Stimulated activated CD4-positive, alpha-beta T cell treated with anti-CD3 and anti-CD28 coated beads, Interleukin-4, amount 100 ng/mL, for 4 hours (primary cell): Measurements from ENCODE around the gene MAFB.
"Not testable (repeated sequence)": the region's sequence is repeated elsewhere in the genome, so short reads cannot be mapped to it uniquely, and the experiment has no call there.

ENCODE experiments used
- DNase-seq, 2 experiments: peaks; one replicate each; pipeline ENCODE4 v3.0.0-alpha.2; 2020

Gene MAFB

DNA sequence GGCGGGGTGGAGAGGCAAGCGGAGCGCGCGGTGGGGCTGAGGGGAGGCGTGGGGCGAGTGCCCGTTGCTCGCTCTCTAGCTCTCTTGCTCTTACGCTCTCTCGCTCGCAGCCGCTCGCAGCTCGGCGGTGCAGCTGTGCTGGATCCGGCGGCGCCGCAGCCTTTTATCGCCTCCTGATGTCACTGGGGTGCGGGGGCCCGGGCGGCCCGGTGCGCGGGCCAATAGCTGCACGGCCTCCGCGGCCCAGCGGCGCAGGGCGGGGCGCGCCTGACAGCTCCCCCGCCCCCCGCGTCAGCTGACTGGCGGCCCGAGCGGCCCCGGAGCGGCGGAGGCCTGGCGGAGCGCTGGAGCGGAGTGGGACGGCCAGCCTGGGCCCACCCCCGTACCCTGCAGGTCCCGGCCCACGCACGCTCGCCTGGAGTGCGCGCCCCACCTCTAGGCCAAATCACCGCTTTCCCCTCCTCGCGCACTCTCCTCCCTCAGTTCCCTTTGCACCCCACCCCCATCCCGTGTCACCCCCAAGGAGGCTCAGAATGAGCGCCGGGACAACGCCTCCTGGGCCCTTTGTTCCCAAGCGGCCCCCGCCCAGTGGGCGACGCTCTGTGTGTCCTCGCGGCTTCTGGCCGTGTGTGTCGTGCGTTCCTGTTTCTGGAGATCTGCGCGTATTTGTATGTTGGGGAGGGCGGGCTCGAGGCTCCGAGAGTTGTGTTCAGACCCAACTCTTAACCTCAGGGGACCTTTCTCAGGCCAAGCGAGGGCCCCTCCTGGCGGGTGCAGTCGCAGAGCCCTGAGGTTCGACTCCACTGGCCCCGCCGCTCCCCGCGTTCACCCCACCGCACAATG, at the start of gene MAFB:
TSS of gene MAFB (minus strand) at position 137 of the 843 bp plus-strand sequence. CDS start 386 bp downstream, outside the sequence.
- peak; percentile 6 to 26 for DNase-seq

- DNase-seq: not testable (repeated sequence)
These were observed 47.4 kb upstream of the MAFB start for GRCh38 chr20:40736468-40736867.

DNA sequence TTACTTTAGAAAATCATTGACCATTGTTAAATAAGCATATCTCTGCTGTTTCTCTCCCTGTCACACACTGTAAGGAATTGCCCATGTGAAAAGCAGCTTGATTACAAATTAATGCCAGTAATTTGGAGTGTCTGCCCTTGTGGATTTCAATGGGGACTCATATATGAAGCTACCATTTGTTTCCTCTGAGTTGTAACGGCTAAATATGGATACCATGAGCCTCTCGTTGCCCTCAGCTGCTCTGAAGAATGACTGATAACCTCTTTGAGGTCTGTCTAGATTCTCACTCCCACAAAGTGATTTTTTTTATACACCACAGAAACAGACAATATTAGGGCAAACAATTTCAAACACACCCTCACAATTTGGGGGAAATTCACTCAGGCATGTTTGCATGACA, 40.0 kb upstream of the MAFB start:
- no peak for DNase-seq

DNA sequence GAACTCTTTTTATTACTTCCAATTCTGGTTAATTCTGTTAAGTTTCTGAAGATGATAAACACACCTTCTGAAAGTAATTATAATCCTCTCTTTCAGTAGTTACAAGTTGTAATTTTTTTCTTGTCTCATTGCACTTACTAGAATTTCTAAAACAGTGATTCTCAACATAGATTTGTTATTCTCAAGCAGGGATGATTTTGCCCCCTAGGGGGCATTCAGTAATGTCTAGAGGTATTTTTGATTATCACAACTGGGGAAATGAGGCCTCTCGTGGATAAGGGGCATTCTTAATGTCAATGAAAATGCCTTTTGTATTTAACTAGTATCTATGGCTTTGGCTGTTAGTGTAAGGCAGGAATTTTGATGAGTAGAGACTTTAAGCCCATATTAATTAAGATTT, 39.4 kb upstream of the MAFB start:
- no peak for DNase-seq

DNA sequence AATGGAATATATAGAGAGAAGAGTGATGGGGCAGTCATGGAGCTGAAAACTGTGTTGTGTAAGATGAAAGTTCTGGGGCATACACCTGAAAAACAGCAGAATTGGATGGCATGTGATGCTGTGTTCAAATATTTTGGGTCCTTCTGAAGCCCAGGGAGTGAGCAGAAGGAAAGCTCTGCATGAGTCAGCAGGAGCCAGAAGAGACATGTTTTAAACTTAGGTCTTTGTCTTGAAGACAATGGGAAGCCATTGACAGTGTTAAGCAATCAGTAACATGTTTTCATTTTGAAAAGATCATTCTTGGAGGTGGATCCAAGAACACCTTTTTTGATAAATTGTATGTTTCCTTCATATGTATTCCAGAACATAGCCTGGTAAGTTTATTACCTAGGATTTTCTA, 38.9 kb upstream of the MAFB start:
- DNase-seq: no peak

GRCh38 chr20:40726776-40727175, 37.7 kb upstream of the MAFB start:
- DNase-seq: no peak

- no peak for DNase-seq
These were observed 35.5 kb upstream of the MAFB start for GRCh38 chr20:40724566-40724965.

DNA sequence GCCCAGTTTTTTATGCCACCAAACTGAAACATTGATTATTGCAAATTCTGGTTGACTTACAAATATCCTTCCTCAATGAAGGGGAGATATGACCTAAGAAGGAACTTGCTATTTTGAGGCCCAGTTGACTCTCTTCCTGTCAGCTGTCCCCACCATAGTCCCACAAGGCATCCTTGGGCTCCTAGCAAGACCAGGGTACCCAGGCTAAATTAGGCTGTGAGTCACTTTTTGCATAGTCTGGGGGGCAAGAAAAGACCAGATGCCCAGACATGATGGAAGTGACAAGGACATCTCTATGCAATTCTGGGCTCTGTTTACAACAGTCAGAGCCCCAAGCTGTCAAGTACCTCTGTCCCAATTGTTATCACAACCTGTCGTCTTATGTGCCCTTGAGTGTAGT, 31.8 kb upstream of the MAFB start:
- DNase-seq: no peak

GRCh38 chr20:40720099-40720498, 31.1 kb upstream of the MAFB start:
- DNase-seq: no peak

DNA sequence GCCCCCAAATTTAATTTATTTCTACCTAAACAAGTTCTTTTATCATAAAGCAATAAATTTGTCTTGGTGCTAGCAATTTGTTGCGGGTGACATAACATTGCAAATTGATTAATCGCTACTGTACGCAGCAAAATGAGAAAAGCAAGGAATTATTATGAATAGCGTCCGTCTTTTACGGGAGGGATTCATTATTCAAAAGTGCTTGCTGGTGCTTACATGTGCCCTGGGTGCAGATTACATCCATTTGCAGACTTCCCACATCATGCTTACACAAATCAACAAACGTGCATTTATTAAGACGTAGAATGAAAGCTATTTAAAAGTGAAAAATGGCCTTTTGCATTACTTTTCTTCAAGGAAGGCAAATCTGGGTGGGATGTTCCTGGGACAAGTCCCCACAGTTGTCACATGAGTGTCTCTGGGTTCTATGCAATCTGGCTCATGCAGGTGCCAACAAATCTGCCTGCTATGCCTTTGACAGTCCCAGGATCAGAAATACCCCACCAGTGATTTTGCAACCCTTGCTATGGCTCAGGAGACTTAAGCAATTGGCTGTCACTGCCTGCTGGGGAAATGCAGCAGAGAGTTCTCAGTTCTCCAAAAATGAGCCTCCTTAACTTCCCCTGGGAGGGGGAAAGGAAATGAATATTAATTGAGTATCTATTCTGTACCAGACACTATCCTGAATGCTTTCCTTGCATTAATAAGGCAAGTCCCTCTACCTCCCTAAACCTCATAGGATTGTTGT, 30.1 kb upstream of the MAFB start:
- DNase-seq: no peak

- no peak for DNase-seq
These were observed 29.4 kb upstream of the MAFB start for GRCh38 chr20:40718214-40718977.

GRCh38 chr20:40717343-40717865, 28.4 kb upstream of the MAFB start:
- DNase-seq: no peak

- no peak for DNase-seq
These were observed 26.5 kb upstream of the MAFB start for GRCh38 chr20:40715491-40715890.

GRCh38 chr20:40714916-40715315, 25.9 kb upstream of the MAFB start:
- no peak for DNase-seq

DNA sequence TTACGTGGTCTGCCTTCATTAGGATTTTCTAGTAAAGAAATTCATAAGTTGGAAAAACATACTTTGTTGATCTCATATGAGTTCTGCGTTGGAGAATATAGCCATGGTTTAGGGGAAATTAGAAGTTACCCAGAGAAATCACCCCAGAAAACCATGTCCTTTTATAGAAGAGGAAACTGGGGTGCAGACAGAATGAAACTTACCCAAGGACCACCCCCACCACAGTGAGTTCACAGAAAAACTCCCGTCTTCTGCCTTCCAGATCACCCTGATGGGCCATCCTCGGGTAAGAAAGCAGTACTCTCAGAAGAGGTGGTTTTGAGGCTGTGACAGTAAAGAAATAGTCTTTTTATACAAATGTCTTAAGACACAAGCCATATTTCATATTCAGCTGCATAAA, 25.1 kb upstream of the MAFB start:
- no peak for DNase-seq

DNA sequence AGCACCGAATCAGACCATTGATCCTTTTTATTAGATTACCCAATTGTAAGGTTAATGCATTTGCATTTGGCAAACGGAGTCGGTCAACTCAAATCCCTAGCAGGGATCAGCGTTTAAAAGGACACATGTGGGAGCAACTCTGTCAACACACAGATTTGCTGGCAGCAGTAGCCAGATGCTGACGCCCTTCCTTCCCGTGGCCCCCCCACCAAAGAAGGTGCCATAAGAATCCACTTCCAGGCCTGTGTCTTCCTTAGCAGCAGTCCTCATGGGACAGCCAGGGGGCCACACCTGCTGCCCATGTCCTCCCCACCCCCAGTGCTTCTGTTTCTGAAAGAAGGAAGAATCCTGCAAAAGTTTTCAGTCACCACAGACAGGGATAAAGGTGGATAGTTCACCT, 24.5 kb upstream of the MAFB start:
- no peak for DNase-seq

DNA sequence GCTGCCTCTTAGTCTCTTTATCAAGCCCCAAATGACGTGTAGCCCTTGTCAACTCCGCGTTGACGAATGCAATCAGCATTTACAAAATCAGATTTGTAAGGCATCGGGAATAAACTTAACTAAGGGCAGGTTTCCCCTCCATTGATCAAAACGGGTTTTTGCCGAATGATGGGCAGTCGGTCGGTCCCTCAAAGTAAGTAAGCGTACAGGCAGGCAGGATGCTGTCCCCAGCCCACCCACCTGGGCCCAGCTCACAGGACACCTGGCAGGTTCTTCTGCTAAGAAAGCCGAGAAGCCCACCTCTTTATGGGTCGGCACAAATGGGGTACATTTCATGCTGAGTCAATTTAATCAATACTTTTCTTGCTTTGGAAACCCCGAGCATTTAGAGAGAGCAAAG, 22.0 kb upstream of the MAFB start:
- no peak for DNase-seq

DNA sequence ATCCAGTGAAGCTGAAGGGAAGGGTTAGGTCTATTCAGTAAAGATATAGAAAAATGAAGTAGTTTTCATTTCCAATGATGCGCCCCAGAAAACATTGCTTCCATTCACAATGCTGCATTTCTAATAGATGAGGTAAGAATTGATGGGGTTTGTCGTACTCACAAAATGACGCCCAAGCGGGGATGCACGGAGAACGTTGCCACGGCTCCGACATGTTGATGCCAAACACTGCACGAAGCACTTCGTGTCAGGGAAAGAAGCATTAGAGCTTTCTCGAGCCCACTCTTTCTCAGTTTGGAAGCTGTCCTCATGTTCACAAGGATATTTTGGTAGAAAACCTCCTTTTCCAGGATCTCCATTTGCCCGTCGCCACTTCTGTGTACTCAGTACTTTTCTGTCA, 21.6 kb upstream of the MAFB start:
- no peak for DNase-seq

DNA sequence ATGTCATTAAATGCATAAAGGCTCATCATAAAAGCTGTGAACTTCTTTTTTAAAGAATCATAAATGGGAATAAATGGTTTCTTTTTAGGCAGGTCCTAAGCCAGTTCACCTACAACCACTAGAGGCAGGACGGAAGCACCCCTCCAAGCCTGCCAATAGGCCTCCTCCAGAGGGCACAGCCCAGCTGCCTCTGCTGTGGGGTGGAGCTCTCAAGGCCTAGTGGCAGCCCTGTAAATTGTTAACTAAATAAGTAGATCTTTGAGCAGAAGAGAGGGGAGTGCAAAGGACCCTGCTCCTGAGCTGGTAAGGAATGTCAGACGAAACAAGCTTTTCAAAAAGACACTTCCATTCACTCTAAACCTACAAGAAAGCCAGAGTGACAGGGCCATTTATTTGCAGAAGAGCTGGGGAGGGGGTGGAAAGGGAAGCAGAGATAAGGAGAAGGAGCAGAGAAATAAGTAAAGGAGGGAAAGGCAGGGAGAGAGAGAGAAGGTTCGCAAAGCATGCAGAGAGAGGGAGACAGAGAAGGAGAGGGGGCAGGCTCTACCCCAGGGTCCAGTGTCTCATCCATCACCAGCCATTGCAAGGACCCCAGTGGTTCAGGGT, 18.0 kb upstream of the MAFB start:
- DNase-seq: no peak

GRCh38 chr20:40705413-40705812, 16.4 kb upstream of the MAFB start:
- DNase-seq: no peak

DNA sequence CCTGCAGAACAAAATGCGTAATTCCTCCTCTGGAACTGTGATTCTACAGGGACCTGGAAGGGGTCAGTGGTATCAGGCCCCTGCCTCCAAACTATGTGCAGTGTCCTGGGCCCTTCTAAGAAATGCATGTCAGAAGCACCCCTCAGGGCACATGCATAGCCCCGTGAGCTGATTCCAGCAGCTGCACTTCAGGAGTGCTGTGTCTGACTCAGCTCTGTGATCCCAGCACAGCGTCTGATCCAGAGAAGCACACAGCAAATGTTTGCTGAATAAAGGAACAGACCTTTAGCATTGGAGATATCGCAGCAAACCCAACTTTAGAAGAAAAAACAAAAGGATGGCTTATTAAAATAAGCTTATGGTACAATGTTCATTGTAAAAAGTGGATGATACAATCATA, 15.8 kb upstream of the MAFB start:
- DNase-seq: no peak

- DNase-seq: no peak
These were observed 15.0 kb upstream of the MAFB start for GRCh38 chr20:40703975-40704530.

DNA sequence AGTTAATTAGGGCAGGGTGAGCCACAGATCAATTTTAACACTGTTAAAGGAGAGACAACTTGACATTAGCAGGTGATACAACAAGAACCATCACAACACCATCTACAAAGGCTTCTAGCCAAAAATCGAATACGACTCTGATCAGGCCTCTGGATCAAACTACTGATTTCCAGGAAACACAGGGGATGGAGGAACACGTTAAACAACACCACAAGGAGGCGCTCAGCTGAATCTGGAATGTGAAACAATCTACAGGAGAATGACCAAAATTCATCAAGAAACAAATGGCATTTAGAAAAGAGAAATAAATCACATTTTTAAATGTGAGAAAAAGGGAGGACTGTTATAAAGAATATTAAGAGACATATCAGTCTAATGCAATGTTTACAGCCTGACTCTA, 13.5 kb upstream of the MAFB start:
- DNase-seq: no peak
